ENCODE measurements around the gene ME3.
A peak's percentile ranks its signal among the peaks of the same experiment; 100 is the strongest.

Gene ME3

GRCh38 chr11:86511086-86511551 is 161.3 kb downstream of the ME3 start:
- DNase-seq, result peak; percentile 59
- Histone ChIP-seq H3K36me3 (replicated peaks) (no peaks in the 10 kb centered on the region), H3K27me3 (replicated peaks) (no peaks in the 10 kb centered on the region), H3K4me3 (ENCODE audit: low read depth, low read length) (no peak overlapping the region), H3K27ac (peak overlapping the region; percentile 57)
- TF ChIP-seq CTCF (IDR thresholded peaks at IDR 0.05; ENCODE audit: low read depth, low read length, missing control alignments), result no peak
- in situ Hi-C loops (cut with HindIII; ENCODE audit: low pct_ligation_motif_present, low sequenced_read_pairs), result no loop called here

GRCh38 chr11:86510674-86511073 is 161.7 kb downstream of the ME3 start:
- Histone ChIP-seq H3K4me3 (ENCODE audit: low read depth, low read length) (no peak overlapping the region), H3K27ac (peak overlapping the region; percentile 57), H3K36me3 (replicated peaks) (no peaks in the 10 kb centered on the region), H3K27me3 (replicated peaks) (no peaks in the 10 kb centered on the region)
- DNase-seq, result no peak
- TF ChIP-seq CTCF (IDR thresholded peaks at IDR 0.05; ENCODE audit: low read depth, low read length, missing control alignments), result no peak
- in situ Hi-C loops (cut with HindIII; ENCODE audit: low pct_ligation_motif_present, low sequenced_read_pairs), result no loop called here

- H3K27ac ChIP-seq, result peak overlapping the region; percentile 57
- in situ Hi-C loops (cut with HindIII; ENCODE audit: low pct_ligation_motif_present, low sequenced_read_pairs), result no loop called here
- H3K27me3 ChIP-seq (replicated peaks), result no peaks in the 10 kb centered on the region
- H3K4me3 ChIP-seq (ENCODE audit: low read depth, low read length), result no peak overlapping the region
- H3K36me3 ChIP-seq (replicated peaks), result no peaks in the 10 kb centered on the region
- DNase-seq, result no peak
- no peak for TF ChIP-seq CTCF (IDR thresholded peaks at IDR 0.05; ENCODE audit: low read depth, low read length, missing control alignments)
These were observed 162.3 kb downstream of the ME3 start for GRCh38 chr11:86510097-86510496.

- Histone ChIP-seq H3K27ac (no peak overlapping the region), H3K4me3 (ENCODE audit: low read depth, low read length) (no peak overlapping the region), H3K27me3 (replicated peaks) (no peaks in the 10 kb centered on the region), H3K36me3 (replicated peaks) (no peaks in the 10 kb centered on the region)
- TF ChIP-seq CTCF (IDR thresholded peaks at IDR 0.05; ENCODE audit: low read depth, low read length, missing control alignments), result no peak
- in situ Hi-C loops (cut with HindIII; ENCODE audit: low pct_ligation_motif_present, low sequenced_read_pairs), result no loop called here
- DNase-seq, result no peak
These were observed 162.8 kb downstream of the ME3 start for GRCh38 chr11:86509588-86509974.

GRCh38 chr11:86508604-86509587 is 163.5 kb downstream of the ME3 start:
- Histone ChIP-seq H3K36me3 (replicated peaks) (no peaks in the 10 kb centered on the region), H3K27ac (no peak overlapping the region), H3K4me3 (ENCODE audit: low read depth, low read length) (no peak overlapping the region), H3K27me3 (replicated peaks) (no peaks in the 10 kb centered on the region)
- no peak for TF ChIP-seq CTCF (IDR thresholded peaks at IDR 0.05; ENCODE audit: low read depth, low read length, missing control alignments)
- no peak for DNase-seq
- in situ Hi-C loops (cut with HindIII; ENCODE audit: low pct_ligation_motif_present, low sequenced_read_pairs), result no loop called here

Measured in brain microvascular endothelial cell (primary cell).